Thymus (tissue), 11 donors: ENCODE measurements around the gene RARA. TPM values are rescaled to one million over a fixed set of nuclear protein-coding genes. Genes with fewer than 3 reads are reported as not detected.

Experiments
- DNase-seq, 9 donors: peaks; one replicate each; pipeline ENCODE4 v3.0.0-alpha.2; 2013; ENCODE audit warnings: low spot score in 9 of 9, low read depth in 6 of 9, missing footprints in 1 of 9
- H3K27ac ChIP-seq, 2 donors: one replicate each; pipeline ENCODE4 v1.5.1; 2013; ENCODE audit warnings: control low read depth in 1 of 2, low read depth in 1 of 2, low read length in 1 of 2, mild to moderate bottlenecking in 1 of 2, moderate library complexity in 1 of 2
- H3K27me3 ChIP-seq, 2 donors: one replicate each; pipeline ENCODE4 v1.5.1; 2013; ENCODE audit warnings: low read length in 1 of 2; ENCODE audit not compliant: control insufficient read depth in 2 of 2, insufficient read depth in 1 of 2
- H3K36me3 ChIP-seq, 2 donors: one replicate each; pipeline ENCODE4 v1.5.1; 2013; ENCODE audit warnings: low read length in 1 of 2, mild to moderate bottlenecking in 1 of 2, moderate library complexity in 1 of 2; ENCODE audit not compliant: control insufficient read depth in 2 of 2, insufficient read depth in 2 of 2
- H3K4me1 ChIP-seq, 2 donors: one replicate each; pipeline ENCODE4 v1.5.1; 2013; ENCODE audit warnings: low read length in 2 of 2; ENCODE audit not compliant: control insufficient read depth in 2 of 2, insufficient read depth in 2 of 2
- H3K4me3 ChIP-seq, 2 donors: one replicate each; pipeline ENCODE4 v1.5.1; 2013; ENCODE audit warnings: low read length in 2 of 2, control low read depth in 1 of 2, mild to moderate bottlenecking in 1 of 2
- H3K9me3 ChIP-seq, 2 donors: one replicate each; pipeline ENCODE4 v1.5.1; 2013; ENCODE audit warnings: low read length in 1 of 2, mild to moderate bottlenecking in 1 of 2; ENCODE audit not compliant: control insufficient read depth in 2 of 2, insufficient read depth in 1 of 2
- WGBS: extraction: QIAGEN DNeasy Blood & Tissue Kit; methylation state at CpG from one replicate; pipeline ENCODE4 v1.1.7; 2013; 5-methylcytosine and 5-hydroxymethylcytosine counted together
- polyA plus RNA-seq: library from polyadenylated mRNA; stranded (reverse); fragments of 200-250 nt; gene quantifications from one replicate; pipeline ENCODE4 v1.2.3, GENCODE V29; 2013
- total RNA-seq: library from RNA; stranded (reverse); fragments of 120-200 nt; gene quantifications from one replicate; pipeline ENCODE4 v1.2.4, GENCODE V29; 2013
- donor health status: healthy.

RARA gene
- total and polyA plus RNA-seq, 2 donors: 5.8 to 17.1 TPM

DNA sequence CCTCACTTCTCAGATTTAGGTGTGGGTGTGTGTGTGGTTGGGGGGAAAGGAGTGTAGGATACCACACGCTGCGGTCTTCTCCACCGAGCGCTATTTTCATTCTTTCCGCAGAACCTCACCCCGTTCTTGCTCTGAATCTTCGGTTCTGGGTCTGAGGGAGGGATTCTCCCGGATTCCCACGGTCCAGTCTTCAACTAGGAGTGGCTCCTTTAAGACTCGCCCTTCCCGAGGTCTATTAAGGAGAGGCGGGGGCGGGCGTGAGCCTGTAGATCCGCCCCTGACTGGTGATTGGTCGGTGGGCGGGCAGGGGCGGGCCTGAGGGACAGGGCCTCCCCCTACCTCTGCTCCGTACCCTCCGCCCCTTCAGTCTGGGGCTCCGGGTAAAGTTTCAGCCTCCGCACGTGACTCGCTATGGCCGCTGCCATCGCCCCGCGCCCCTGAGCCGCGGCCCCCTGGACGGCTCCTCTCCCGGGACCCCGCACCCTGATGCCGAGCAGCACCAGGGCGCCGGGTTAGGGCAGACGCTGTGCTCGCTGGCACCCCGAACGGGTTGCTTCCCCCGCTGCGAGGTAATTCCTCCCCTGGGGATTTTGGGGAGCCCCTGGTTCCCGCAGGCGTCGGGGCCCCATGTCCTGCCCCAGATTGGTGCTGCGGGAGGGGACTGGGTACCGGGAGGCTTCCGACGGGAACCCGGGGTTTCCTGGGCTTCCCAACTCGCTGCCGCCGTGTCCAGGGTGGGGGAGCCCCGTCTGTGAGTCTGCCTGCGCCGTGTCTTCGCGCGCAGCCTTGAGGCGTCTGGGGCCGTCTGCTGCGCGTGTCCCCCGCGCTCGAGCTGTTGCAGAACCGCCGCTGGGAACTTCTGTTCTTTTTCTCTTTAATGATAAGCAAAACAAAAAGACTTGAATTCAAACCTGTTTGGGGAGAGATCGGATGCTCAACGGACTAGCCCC lies 9.2 kb downstream of the RARA start:
- under 1% methylated on average over 70 of the region's 70 CpGs for WGBS
- Histone ChIP-seq H3K9me3 (no peaks in the 10 kb centered on the region), H3K27me3 (peaks cover 2 to 15% of the 10 kb centered on the region in 2 donors), H3K27ac (peak overlapping the region; percentile 68 to 83), H3K4me3 (peak overlapping the region; percentile 66 to 78), H3K36me3 (no peaks in the 10 kb centered on the region), H3K4me1 (peaks cover 73 to 97% of the 10 kb centered on the region in 2 donors)
- DNase-seq: peak; percentile 74 to 96 (median 89)

DNA sequence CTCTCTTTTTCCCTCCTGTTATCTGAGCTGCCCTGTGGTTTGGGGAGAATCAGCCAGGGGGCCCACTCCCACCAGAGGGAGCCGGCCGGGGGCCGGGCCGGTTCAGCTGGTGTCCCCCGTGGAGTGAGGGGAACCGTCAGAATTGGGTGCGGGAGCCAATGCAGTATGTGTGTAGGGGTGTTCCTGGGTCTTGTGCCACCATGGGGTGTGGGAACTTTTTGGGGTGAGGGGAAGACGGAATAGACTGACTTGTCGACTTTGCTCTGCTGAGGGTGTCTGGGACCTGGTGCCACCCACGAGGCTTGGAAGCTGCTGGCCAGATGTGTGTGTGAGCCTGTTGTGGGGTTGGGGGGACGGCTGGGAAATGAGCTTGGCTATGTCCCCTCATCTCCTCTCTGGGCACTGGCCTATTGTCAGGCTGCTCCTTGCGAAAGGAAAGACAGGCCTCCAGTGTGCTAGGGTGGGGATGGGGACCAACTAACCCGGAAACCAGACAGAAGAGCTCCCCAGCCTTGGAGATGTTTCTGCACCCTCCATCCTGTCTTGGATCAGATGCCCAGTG lies 9.9 kb downstream of the RARA start:
- no peaks in the 10 kb centered on the region for H3K36me3 ChIP-seq
- peaks cover 81 to 97% of the 10 kb centered on the region in 2 donors for H3K4me1 ChIP-seq
- H3K9me3 ChIP-seq: no peaks in the 10 kb centered on the region
- no peak for DNase-seq
- H3K4me3 ChIP-seq: peak overlapping the region; percentile 66 to 78
- WGBS: 23% methylated on average over 13 of the region's 13 CpGs
- peaks cover 2 to 15% of the 10 kb centered on the region in 2 donors for H3K27me3 ChIP-seq
- H3K27ac ChIP-seq: no peak overlapping the region

DNA sequence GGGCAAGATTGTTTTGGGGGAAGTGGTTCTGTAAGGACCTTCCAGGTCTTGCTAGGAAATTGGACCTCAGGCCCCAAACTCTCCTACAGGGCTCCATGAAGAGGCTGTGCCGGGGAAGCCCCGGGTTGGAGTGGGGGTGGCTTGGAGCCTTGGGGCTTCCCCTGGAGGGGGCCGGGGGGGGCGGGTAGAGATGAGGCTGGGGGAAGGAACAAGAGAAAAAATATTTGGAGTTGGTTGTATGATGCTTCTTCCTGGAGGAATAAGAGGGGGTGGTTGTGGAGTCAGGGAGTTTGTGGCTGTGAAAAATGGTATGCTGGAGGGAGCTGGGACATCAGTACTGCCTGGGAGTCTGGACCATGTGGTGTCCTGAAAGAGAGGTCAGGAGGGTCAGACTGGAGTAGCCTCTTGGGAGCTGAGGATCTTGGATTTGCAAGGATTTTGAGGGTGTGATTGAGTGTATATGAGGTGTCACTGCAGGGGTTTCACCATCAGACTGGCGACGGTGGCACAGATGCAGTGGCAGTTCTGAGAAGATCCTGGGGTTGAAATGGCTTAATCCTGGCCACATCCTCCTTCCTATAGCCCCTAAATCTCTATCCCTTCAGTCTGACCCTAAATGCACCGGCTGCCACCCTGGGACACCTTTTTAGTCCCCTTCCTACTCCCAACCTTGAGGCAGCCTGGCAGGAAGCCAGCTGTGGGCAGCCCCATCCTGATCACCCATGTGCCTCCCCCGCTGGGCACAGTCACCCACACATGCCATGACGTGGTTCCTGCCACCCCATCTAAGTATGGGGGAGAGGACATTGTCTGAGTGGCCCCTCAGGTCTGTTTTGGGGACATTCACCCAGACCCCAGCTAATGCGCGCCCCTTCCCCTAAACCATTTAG lies 10.9 kb downstream of the RARA start:
- 57% methylated on average over 11 of the region's 11 CpGs for WGBS
- Histone ChIP-seq H3K4me3 (peak overlapping the region; percentile 10 to 66), H3K9me3 (no peaks in the 10 kb centered on the region), H3K27me3 (peaks cover 2 to 15% of the 10 kb centered on the region in 2 donors), H3K27ac (no peak overlapping the region), H3K36me3 (no peaks in the 10 kb centered on the region), H3K4me1 (peaks cover 78 to 98% of the 10 kb centered on the region in 2 donors)
- peak in 1 of 9 donors; percentile 50 for DNase-seq

DNA sequence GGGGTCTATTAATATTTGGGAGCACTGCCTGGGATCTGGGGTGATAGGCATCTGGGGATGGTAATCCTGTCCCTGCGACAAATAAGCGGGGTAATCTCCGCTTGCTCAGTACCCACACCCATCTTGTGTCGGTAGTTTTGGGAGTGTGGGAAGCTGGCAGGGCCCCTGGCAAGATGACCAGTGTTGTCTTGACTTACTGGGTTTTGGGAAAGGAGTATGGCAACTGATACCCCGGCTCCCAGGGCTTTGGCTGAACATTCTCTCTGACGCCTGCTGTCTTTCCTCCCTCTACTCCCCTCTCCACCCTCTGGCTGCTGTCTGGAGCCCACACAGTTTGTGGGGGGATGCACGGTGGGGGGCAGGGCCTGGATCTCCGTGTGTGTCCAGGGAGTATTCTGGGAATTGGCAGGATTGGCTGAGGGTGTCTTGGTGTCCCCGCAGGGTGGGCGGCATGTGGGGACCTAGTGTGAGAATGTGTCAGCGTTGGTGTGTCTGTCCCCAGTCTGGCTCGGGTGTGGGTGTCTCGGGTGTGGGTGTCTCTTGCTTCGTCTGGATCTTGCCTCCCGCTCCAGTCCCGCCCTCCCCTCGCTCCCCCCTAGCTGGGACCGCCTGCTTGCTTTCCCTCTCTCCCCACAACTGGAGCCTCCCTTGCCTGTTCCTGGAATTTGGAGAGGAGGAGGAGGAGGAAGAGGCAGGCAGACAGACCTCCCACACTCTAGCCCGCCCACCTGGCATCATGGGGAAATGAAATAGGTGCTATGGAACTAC lies 12.0 kb downstream of the RARA start:
- peaks cover 2 to 15% of the 10 kb centered on the region in 2 donors for H3K27me3 ChIP-seq
- H3K4me1 ChIP-seq: peaks cover 72 to 99% of the 10 kb centered on the region in 2 donors
- peak overlapping the region in 1 of 2 donors; percentile 47 for H3K4me3 ChIP-seq
- 72% methylated on average over 19 of the region's 19 CpGs for WGBS
- H3K36me3 ChIP-seq: no peaks in the 10 kb centered on the region
- no peak for DNase-seq
- peaks cover 0 to under 1% of the 10 kb centered on the region in 2 donors for H3K9me3 ChIP-seq
- H3K27ac ChIP-seq: peak overlapping the region; percentile 21 to 26

DNA sequence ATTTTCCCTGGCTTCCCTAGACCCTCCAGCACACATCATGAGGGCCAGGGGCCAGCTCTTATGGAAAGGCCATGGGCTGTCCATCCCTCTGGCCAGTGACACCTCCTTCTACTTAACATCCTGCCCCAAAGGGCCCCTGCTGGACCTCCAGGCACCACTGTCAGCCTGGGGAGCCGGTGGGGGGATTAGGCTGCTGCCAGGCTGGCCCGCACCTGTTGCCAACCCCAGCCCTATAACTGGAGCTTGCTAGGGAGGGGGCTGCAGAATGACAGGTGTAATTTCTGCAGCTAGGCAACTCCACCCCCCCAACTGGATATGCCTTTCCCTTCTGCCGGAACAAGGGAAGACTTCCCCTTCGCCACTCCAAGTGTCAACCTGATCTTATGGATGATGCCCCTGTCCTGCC lies 12.5 kb downstream of the RARA start:
- peak overlapping the region; percentile 47 to 48 for H3K4me3 ChIP-seq
- H3K4me1 ChIP-seq: peaks cover 74 to 99% of the 10 kb centered on the region in 2 donors
- H3K27ac ChIP-seq: peak overlapping the region; percentile 2 to 55
- WGBS: 65% methylated on average over 4 of the region's 4 CpGs
- H3K9me3 ChIP-seq: peaks cover 0 to 4% of the 10 kb centered on the region in 2 donors
- H3K36me3 ChIP-seq: no peaks in the 10 kb centered on the region
- DNase-seq: peak in 1 of 9 donors; percentile 41
- peaks cover 2 to 15% of the 10 kb centered on the region in 2 donors for H3K27me3 ChIP-seq

DNA sequence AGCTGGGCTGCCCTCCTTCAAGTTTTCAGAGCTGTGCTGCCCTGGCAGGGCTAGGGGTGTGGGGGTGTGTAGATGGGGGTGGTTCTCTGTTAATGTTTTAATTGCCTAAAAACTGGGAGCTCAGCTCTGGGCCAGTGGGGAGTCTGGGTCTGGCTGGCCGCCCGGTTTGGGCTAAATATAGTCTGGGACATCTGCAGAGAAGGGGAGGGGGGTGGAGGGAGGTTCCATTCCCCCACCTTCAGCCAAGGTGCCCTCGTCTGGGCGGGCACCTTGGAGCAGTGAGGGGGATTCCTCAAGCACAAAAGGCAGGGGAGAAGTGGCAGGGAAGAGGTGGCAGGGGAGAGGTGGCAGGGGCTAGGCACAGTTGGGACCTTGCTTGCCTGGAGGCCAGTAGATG lies 13.0 kb downstream of the RARA start:
- Histone ChIP-seq H3K27me3 (peaks cover 2 to 12% of the 10 kb centered on the region in 2 donors), H3K4me1 (peaks cover 74 to 99% of the 10 kb centered on the region in 2 donors), H3K36me3 (no peaks in the 10 kb centered on the region), H3K9me3 (peaks cover 0 to 4% of the 10 kb centered on the region in 2 donors), H3K4me3 (peak overlapping the region; percentile 47 to 48), H3K27ac (peak overlapping the region; percentile 79 to 93)
- 6% methylated on average over 4 of the region's 4 CpGs for WGBS
- no peak for DNase-seq

DNA sequence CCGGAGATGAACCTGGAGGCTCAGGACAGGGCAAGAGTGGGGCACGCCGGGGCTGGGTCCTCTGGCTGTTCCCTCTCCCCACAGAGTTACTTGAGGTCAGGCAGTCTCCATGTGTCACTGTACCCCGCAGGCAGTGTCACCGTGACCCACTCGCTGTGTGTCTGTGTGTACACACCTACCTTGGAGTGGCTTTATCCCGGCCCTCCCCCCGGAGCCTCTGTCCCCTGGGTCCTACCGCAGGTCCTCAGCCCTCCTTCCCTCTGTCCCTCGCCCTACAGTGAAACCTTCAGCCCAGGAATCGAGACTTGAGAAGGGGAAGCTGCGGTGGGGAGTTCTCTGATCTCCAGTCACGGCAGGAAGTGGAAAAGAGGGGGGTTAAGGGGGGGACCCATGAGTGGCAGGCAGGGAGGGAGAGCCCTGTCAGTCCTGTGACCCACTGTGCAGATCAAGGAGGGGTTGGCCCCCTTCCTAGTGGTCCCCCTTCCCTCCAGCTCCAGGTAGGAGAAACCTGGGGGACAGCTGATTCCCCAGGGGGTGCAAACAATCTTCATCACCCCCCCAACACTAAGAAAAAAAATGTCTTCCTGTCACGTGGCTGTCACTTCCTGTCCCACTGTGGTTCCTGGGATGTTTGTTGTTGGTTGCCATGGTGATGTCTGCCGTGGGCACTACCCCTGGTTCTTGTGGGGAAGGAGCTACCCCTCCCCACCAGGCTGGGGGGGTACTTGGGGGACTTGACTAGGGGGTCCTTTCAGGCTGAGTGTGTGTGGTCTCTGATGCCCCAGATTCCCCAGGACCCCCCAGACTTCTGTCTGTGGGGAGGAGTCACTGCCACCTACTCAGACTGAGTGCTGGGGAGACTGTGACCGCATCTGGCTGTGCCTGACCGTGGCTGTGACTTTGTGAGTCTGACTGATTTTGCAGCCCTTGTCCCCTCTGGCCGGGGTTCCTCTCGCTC lies 13.7 kb downstream of the RARA start:
- peak; percentile 81 to 98 (median 93) for DNase-seq
- H3K27me3 ChIP-seq: peaks cover 2 to 9% of the 10 kb centered on the region in 2 donors
- 1% methylated on average over 19 of the region's 19 CpGs for WGBS

More for the DNA sequence above, 13.7 kb downstream of the RARA start:
- Histone ChIP-seq H3K36me3 (no peaks in the 10 kb centered on the region), H3K4me3 (peak overlapping the region; percentile 47 to 48), H3K27ac (peak overlapping the region; percentile 79 to 93), H3K9me3 (peaks cover 0 to 4% of the 10 kb centered on the region in 2 donors), H3K4me1 (peaks cover 73 to 99% of the 10 kb centered on the region in 2 donors)
